ENCODE measurements around the gene NTRK2. TPM values are rescaled to one million over a fixed set of nuclear protein-coding genes. Genes with fewer than 3 reads are reported as not detected.

Gene NTRK2
- total RNA-seq, 2 experiments from 2014 or later = 0.02 TPM; not detected in 1

- no peak for DNase-seq
- Mint-ChIP-seq H3K9me3 (no peaks in the 10 kb centered on the region), H3K4me1 (no peaks in the 10 kb centered on the region), H3K4me3 (no peak overlapping the region), H3K36me3 (no peaks in the 10 kb centered on the region), H3K27ac (no peak overlapping the region), H3K27me3 (no peaks in the 10 kb centered on the region)
These were observed 154.1 kb downstream of the NTRK2 start for GRCh38 chr9:84823421-84824271.

GRCh38 chr9:84827216-84827765 is 157.8 kb downstream of the NTRK2 start:
- H3K4me3 Mint-ChIP-seq = no peak overlapping the region
- DNase-seq = no peak
- no peaks in the 10 kb centered on the region for H3K4me1 Mint-ChIP-seq
- no peak overlapping the region for H3K27ac Mint-ChIP-seq
- H3K9me3 Mint-ChIP-seq = no peaks in the 10 kb centered on the region
- peaks cover 8% of the 10 kb centered on the region for H3K27me3 Mint-ChIP-seq
- no peaks in the 10 kb centered on the region for H3K36me3 Mint-ChIP-seq

DNA sequence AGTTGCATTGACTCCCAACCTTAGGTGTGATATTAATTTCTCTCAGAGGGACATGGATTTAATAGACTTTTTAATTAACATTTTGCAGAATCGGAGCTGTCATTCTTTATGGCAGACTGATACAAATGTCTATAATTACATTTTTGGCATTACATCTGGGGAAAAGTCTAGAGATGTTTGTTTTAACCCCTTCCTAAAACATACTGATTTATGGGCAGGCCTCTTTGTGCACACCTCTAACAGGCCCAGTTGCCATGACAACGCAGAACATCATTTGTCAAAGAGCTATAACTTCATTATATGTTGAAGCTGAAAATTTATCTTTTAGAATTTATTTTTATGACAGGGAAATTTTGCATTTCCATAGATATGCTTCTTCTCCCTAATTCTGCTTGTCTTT is 158.5 kb downstream of the NTRK2 start:
- H3K36me3 Mint-ChIP-seq = no peaks in the 10 kb centered on the region
- peaks cover 10% of the 10 kb centered on the region for H3K27me3 Mint-ChIP-seq
- no peak for DNase-seq
- no peaks in the 10 kb centered on the region for H3K9me3 Mint-ChIP-seq
- H3K27ac Mint-ChIP-seq = no peak overlapping the region
- H3K4me1 Mint-ChIP-seq = no peaks in the 10 kb centered on the region
- no peak overlapping the region for H3K4me3 Mint-ChIP-seq

DNA sequence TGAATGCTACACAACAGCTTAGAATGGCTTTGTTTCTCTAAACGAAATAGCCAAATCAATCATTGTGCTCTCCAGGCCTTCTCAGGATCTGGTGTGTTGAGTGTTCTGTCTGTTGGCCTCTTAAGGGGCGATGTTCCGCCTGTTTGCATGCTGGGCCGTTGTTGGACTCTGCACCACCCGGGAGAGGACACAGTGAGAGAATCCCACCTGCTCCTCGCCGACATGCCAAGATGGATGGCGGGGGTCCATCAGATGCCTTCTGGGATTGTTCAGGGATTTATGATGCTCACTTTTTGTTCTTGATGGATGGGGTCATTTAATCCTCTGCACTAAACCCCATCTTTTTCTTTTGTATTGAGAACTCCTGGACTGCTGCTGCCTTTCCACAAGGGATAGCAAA is 159.9 kb downstream of the NTRK2 start:
- Mint-ChIP-seq H3K4me1 (no peaks in the 10 kb centered on the region), H3K27ac (no peak overlapping the region), H3K9me3 (no peaks in the 10 kb centered on the region), H3K27me3 (peaks cover 10% of the 10 kb centered on the region), H3K4me3 (no peak overlapping the region), H3K36me3 (no peaks in the 10 kb centered on the region)
- DNase-seq = no peak

- Mint-ChIP-seq H3K27me3 (peaks cover 10% of the 10 kb centered on the region), H3K4me3 (no peak overlapping the region), H3K9me3 (no peaks in the 10 kb centered on the region), H3K4me1 (no peaks in the 10 kb centered on the region), H3K27ac (no peak overlapping the region), H3K36me3 (no peaks in the 10 kb centered on the region)
- no peak for DNase-seq
These were observed 160.6 kb downstream of the NTRK2 start for GRCh38 chr9:84829997-84830696.

DNA sequence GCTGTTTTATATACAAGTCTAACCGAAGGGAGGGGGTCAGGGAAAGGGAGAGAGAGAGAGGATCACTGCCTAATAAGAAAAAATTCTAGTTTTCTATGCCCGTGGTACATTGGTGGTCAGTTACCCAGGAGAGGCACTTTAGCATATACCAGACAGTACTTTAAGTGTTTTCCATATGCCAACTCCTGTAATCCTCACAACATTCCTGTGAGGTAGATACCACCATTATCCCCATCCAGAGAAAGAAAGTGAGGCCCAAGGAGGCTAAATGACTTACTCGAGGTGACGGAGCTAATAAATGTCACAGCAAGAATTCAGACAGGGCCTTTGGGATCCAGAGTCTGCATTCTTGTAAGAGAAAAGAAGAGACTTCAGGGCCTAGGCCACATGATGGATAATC is 161.8 kb downstream of the NTRK2 start:
- Mint-ChIP-seq H3K27ac (no peak overlapping the region), H3K27me3 (peaks cover 10% of the 10 kb centered on the region), H3K4me3 (no peak overlapping the region), H3K4me1 (no peaks in the 10 kb centered on the region), H3K9me3 (no peaks in the 10 kb centered on the region), H3K36me3 (no peaks in the 10 kb centered on the region)
- DNase-seq = no peak

DNA sequence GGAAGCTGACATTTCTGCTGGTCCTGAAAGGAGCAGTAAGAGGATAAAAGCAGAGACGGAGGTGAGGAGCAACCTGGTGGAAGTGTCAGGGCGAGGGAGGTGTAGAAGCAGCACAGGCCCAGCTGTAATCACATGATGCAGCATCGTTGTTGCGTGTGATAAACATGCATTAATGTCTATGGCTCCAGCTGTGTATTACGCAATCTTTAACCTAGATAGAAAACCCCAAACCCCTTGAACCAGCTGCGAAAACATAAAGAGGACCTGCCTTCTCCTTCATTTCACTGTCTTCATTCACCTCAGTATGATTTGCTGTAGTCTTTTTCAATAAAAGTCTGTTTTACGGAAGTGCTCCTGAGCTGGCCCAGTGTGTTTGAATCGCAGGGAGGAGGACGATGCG is 162.9 kb downstream of the NTRK2 start:
- Mint-ChIP-seq H3K36me3 (no peaks in the 10 kb centered on the region), H3K4me1 (no peaks in the 10 kb centered on the region), H3K27ac (no peak overlapping the region), H3K9me3 (no peaks in the 10 kb centered on the region), H3K4me3 (no peak overlapping the region), H3K27me3 (peaks cover 10% of the 10 kb centered on the region)
- no peak for DNase-seq

- Mint-ChIP-seq H3K36me3 (no peaks in the 10 kb centered on the region), H3K9me3 (no peaks in the 10 kb centered on the region), H3K27me3 (peaks cover 9% of the 10 kb centered on the region), H3K4me3 (no peak overlapping the region), H3K4me1 (no peaks in the 10 kb centered on the region), H3K27ac (no peak overlapping the region)
- DNase-seq = no peak
These were observed 164.9 kb downstream of the NTRK2 start for GRCh38 chr9:84834426-84834825.

- Mint-ChIP-seq H3K4me1 (no peaks in the 10 kb centered on the region), H3K4me3 (no peak overlapping the region), H3K27me3 (peaks cover 5% of the 10 kb centered on the region), H3K9me3 (no peaks in the 10 kb centered on the region), H3K36me3 (no peaks in the 10 kb centered on the region), H3K27ac (no peak overlapping the region)
- DNase-seq = no peak
These were observed 166.2 kb downstream of the NTRK2 start for GRCh38 chr9:84835745-84836144.

- no peak for DNase-seq
- no peak overlapping the region for H3K4me3 Mint-ChIP-seq
These were observed 169.3 kb downstream of the NTRK2 start for GRCh38 chr9:84838879-84839278.

DNA sequence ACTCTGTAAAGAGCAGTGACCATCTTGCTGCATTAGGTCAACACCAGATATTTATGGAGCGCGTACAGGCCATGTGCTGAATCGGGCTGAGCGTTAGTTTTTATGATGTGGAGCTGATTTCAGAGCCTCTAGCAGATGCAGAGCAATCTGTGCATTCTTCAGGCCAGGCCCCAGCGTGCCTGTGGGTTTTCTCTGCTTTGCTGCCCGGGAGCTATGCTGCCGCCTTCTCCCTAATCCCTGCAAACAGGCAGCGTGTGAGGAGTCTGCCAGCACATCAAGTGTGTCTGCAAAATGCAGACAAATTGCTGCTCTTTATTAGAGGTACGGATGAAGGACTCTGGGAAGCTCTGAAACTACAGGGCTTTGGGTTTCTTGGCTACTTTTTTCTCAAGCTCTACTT is 170.0 kb downstream of the NTRK2 start:
- no peak overlapping the region for H3K27ac Mint-ChIP-seq
- no peaks in the 10 kb centered on the region for H3K9me3 Mint-ChIP-seq
- no peaks in the 10 kb centered on the region for H3K36me3 Mint-ChIP-seq
- H3K4me3 Mint-ChIP-seq = no peak overlapping the region
- H3K27me3 Mint-ChIP-seq = no peaks in the 10 kb centered on the region
- no peak for DNase-seq
- no peaks in the 10 kb centered on the region for H3K4me1 Mint-ChIP-seq

More at GRCh38 chr9:84838879-84839278, 169.3 kb downstream of the NTRK2 start:
- no peaks in the 10 kb centered on the region for H3K9me3 Mint-ChIP-seq
- no peaks in the 10 kb centered on the region for H3K36me3 Mint-ChIP-seq
- H3K4me1 Mint-ChIP-seq = no peaks in the 10 kb centered on the region
- H3K27ac Mint-ChIP-seq = no peak overlapping the region
- no peaks in the 10 kb centered on the region for H3K27me3 Mint-ChIP-seq

GRCh38 chr9:84841931-84842330 is 172.4 kb downstream of the NTRK2 start:
- Mint-ChIP-seq H3K9me3 (no peaks in the 10 kb centered on the region), H3K4me3 (no peak overlapping the region), H3K27me3 (no peaks in the 10 kb centered on the region), H3K27ac (no peak overlapping the region), H3K36me3 (no peaks in the 10 kb centered on the region), H3K4me1 (no peaks in the 10 kb centered on the region)
- no peak for DNase-seq

- H3K9me3 Mint-ChIP-seq = no peaks in the 10 kb centered on the region
- H3K27ac Mint-ChIP-seq = no peak overlapping the region
- H3K36me3 Mint-ChIP-seq = no peaks in the 10 kb centered on the region
- H3K4me1 Mint-ChIP-seq = no peaks in the 10 kb centered on the region
- H3K4me3 Mint-ChIP-seq = no peak overlapping the region
- H3K27me3 Mint-ChIP-seq = no peaks in the 10 kb centered on the region
- no peak for DNase-seq
These were observed 173.8 kb downstream of the NTRK2 start for GRCh38 chr9:84843175-84843824.

GRCh38 chr9:84845956-84846900 is 176.7 kb downstream of the NTRK2 start:
- DNase-seq = no peak
- no peaks in the 10 kb centered on the region for H3K36me3 Mint-ChIP-seq
- H3K27ac Mint-ChIP-seq = no peak overlapping the region
- peaks cover 5% of the 10 kb centered on the region for H3K27me3 Mint-ChIP-seq
- H3K9me3 Mint-ChIP-seq = no peaks in the 10 kb centered on the region
- no peaks in the 10 kb centered on the region for H3K4me1 Mint-ChIP-seq
- no peak overlapping the region for H3K4me3 Mint-ChIP-seq
